Measurements from ENCODE around the gene RASL10A. TPM values are rescaled to one million over a fixed set of nuclear protein-coding genes. Genes with fewer than 3 reads are reported as not detected.

The RASL10A gene
- total and polyA plus RNA-seq, 7 donors: 0.32 to 3.3 (median 0.80) TPM

DNA sequence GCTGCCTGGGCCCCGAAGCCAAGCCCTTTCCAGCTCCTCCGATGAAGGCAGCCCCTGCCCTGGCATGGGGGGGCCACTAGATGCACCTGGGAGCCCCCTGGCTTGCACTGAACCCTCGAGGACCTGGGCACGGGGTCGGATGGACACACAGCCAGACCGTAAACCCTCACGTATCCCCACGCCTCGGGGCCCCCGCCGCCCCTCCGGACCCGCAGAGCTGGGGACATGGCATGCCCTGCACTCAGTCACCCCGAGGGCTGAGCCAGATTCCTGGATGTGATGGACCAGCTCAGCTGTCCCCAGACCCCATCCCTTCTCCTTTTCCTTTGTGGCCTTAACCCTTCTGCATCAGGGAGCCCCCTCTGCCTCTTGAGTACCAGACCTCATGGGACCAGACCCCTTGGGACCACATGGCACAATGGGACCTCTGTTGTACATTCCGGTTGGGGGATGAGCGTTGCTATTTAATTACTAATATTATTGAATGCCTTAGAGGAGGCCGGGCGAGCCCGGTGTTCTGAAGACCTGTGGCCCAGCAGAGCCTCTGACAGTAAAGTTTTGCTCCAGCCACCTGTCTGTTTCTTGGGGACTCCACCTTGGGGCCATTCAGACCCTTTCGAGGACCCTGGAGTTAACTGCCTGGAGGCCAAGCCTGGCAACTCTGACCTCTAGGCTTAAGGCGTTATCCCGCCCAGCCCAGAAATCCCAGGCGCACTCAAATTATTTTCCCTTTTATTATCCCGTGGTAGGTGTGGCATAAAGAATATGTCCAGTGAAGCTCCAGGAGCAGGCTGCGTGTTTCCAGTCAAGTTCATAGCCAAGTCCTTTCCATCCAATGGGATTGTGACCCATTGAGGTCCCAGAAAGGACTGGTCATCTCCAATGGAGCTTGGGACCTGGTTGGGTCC lies 3.0 kb downstream of the RASL10A start:
- intact Hi-C loops (cut with DNase I): no loop called here
- H3K4me3 ChIP-seq: no peak overlapping the region
- no peaks in the 10 kb centered on the region for H3K36me3 ChIP-seq (ENCODE audit: insufficient read depth in 1 of 2, low read depth in 1 of 2)
- H3K27me3 ChIP-seq (ENCODE audit: insufficient read depth in 3 of 3, low read length in 2 of 3): peaks cover 0 to 35% (median 15%) of the 10 kb centered on the region in 3 donors
- DNase-seq (no peak), ATAC-seq (no peak)
- H3K27ac ChIP-seq: peak overlapping the region; percentile 60
- peaks cover 37% of the 10 kb centered on the region for H3K4me1 ChIP-seq
- 70 to 89% (median 72%) methylated on average over 25 of the region's 25 CpGs for WGBS, 3 donors
- H3K9me3 ChIP-seq: no peaks in the 10 kb centered on the region
- TF ChIP-seq, protein P1, sequence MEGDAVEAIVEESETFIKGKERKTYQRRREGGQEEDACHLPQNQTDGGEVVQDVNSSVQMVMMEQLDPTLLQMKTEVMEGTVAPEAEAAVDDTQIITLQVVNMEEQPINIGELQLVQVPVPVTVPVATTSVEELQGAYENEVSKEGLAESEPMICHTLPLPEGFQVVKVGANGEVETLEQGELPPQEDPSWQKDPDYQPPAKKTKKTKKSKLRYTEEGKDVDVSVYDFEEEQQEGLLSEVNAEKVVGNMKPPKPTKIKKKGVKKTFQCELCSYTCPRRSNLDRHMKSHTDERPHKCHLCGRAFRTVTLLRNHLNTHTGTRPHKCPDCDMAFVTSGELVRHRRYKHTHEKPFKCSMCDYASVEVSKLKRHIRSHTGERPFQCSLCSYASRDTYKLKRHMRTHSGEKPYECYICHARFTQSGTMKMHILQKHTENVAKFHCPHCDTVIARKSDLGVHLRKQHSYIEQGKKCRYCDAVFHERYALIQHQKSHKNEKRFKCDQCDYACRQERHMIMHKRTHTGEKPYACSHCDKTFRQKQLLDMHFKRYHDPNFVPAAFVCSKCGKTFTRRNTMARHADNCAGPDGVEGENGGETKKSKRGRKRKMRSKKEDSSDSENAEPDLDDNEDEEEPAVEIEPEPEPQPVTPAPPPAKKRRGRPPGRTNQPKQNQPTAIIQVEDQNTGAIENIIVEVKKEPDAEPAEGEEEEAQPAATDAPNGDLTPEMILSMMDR (IDR thresholded peaks at IDR 0.05): no peak

DNA sequence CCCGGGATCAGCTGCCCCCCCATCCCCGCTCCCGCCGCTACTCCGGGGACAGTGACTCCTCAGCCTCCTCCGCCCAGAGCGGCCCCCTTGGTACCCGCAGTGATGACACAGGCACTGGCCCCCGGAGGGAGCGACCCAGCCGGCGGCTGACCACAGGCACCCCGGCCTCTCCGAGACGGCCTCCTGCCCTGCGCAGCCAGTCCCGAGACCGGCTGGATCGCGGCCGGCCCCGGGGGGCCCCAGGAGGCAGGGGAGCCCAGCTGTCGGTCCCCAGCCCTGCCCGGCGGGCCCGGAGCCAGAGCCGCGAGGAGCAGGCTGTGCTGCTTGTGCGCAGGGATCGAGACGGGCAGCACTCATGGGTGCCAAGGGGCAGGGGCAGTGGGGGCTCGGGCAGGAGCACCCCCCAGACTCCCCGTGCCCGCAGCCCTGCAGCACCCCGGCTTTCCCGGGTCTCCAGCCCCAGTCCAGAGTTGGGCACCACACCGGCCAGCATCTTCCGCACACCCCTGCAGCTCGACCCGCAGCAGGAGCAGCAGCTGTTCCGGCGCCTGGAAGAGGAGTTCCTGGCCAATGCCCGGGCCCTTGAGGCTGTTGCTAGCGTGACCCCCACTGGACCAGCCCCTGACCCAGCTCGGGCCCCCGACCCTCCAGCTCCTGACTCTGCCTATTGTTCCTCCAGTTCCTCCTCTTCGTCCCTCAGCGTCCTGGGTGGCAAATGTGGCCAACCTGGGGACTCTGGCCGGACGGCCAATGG lies 3.9 kb downstream of the RASL10A start:
- no peaks in the 10 kb centered on the region for H3K9me3 ChIP-seq
- peak overlapping the region; percentile 60 for H3K27ac ChIP-seq
- DNase-seq (peak in 1 of 2 donors; percentile 70), ATAC-seq (no peak)
- WGBS, 3 donors: 34 to 64% (median 39%) methylated on average over 46 to 50 of the region's 50 CpGs
- H3K27me3 ChIP-seq (ENCODE audit: insufficient read depth in 3 of 3, low read length in 2 of 3): peaks cover 0 to 35% (median 15%) of the 10 kb centered on the region in 3 donors
- TF ChIP-seq, protein P1 (IDR thresholded peaks at IDR 0.05): no peak
- intact Hi-C loops (cut with DNase I): no loop called here
- peaks cover 37% of the 10 kb centered on the region for H3K4me1 ChIP-seq
- H3K36me3 ChIP-seq (ENCODE audit: insufficient read depth in 1 of 2, low read depth in 1 of 2): no peaks in the 10 kb centered on the region
- H3K4me3 ChIP-seq: peak overlapping the region; percentile 48

DNA sequence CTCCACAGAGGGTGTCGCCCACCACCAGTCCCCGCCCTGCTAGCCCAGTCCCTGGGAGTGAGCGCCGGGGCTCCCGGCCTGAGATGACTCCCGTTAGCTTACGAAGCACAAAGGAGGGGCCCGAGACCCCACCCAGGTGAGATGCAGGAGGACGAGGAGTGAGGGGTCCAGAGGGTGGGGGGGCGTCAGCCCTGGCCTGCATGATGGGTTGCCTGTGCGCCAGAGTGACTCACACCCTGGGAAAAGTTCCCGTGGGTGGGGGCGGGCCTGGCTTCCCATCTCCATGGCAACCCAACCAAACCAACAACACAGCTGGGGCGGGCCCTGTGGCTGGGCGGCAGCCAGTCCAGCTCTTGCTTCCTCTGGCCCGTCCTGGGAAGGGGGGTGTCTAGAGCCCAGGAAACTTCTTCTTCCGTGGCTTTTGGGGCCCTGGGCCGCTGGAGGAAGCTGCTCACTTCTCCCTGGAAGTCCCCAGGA lies 4.6 kb downstream of the RASL10A start:
- TF ChIP-seq, protein P1 (IDR thresholded peaks at IDR 0.05): no peak
- H3K4me1 ChIP-seq: peaks cover 37% of the 10 kb centered on the region
- H3K9me3 ChIP-seq: no peaks in the 10 kb centered on the region
- intact Hi-C loops (cut with DNase I): no loop called here
- peak overlapping the region; percentile 60 for H3K27ac ChIP-seq
- peak overlapping the region; percentile 48 for H3K4me3 ChIP-seq
- peak; percentile 95 to 97 for DNase-seq
- WGBS, 3 donors: 30 to 37% (median 34%) methylated on average over 17 to 18 of the region's 18 CpGs
- ATAC-seq: peak; percentile 16 to 40 (median 25)
- H3K27me3 ChIP-seq (ENCODE audit: insufficient read depth in 3 of 3, low read length in 2 of 3): peaks cover 0 to 27% (median 15%) of the 10 kb centered on the region in 3 donors
- no peaks in the 10 kb centered on the region for H3K36me3 ChIP-seq (ENCODE audit: insufficient read depth in 1 of 2, low read depth in 1 of 2)

DNA sequence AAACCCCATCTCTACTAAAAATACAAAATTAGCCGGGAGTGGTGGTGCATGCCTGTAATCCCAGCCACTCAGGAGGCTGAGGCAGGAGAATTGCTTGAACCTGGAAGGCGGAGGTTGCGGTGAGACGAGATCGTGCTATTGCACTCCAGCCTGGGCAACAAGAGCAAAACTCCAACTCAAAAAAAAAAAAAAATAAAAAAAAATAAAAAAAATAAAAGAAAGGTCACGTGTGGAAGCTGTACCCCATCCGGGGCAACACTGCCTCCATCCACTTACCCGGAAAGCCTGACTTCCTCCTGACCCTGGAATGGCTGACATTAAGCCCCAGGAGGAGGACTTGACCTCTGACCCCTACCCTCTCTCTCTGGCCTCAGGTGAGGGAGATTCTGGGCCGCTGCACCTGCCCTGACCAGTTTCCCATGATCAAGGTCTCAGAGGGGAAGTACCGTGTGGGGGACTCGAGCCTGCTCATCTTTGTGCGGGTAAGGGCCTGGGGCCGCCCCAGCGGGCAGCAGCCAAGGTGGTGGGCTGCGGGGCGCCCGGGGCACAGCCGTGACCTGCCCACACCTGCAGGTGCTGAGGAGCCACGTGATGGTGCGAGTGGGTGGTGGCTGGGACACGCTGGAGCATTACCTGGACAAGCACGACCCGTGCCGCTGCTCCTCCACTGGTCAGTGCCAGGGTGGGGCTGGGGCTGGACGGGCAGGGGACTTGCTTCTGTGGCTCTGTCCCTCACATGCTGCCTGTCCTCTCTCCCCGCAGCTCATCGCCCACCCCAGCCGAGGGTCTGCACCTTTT lies 5.2 kb downstream of the RASL10A start:
- no peak for ATAC-seq
- H3K9me3 ChIP-seq: no peaks in the 10 kb centered on the region
- H3K4me1 ChIP-seq: peaks cover 37% of the 10 kb centered on the region
- no peak overlapping the region for H3K4me3 ChIP-seq
- 61 to 69% (median 66%) methylated on average over 25 to 28 of the region's 28 CpGs for WGBS, 3 donors
- no peaks in the 10 kb centered on the region for H3K36me3 ChIP-seq (ENCODE audit: insufficient read depth in 1 of 2, low read depth in 1 of 2)
- no peak for DNase-seq
- peak overlapping the region; percentile 60 for H3K27ac ChIP-seq
- peaks cover 0 to 26% (median 15%) of the 10 kb centered on the region in 3 donors for H3K27me3 ChIP-seq (ENCODE audit: insufficient read depth in 3 of 3, low read length in 2 of 3)
- TF ChIP-seq, protein P1 (IDR thresholded peaks at IDR 0.05): no peak
- intact Hi-C loops (cut with DNase I): no loop called here
